Osteocyte (in vitro differentiated cells): ENCODE measurements around the gene GRK1. TPM values are rescaled to one million over a fixed set of nuclear protein-coding genes. Genes with fewer than 3 reads are reported as not detected.
A peak's percentile ranks its signal among the peaks of the same experiment; 100 is the strongest.
"Not testable (repeated sequence)": the region's sequence is repeated elsewhere in the genome, so short reads cannot be mapped to it uniquely, and the experiment has no call there.

ENCODE experiments used
- DNase-seq: peaks from one replicate; pipeline ENCODE4 v3.0.0; 2021; ENCODE audit warnings: mixed read lengths; ENCODE audit not compliant: unreplicated experiment; ENCODE audit errors: extremely low spot score
- H3K27ac Mint-ChIP-seq: one replicate; pipeline ENCODE4 v1.8.0; 2021; ENCODE audit warnings: mild to moderate bottlenecking, mixed read lengths; ENCODE audit not compliant: unreplicated experiment
- H3K27me3 Mint-ChIP-seq: one replicate; pipeline ENCODE4 v1.8.0; 2021; ENCODE audit warnings: mixed read lengths; ENCODE audit not compliant: unreplicated experiment
- H3K36me3 Mint-ChIP-seq: one replicate; pipeline ENCODE4 v1.8.0; 2021; ENCODE audit warnings: mixed read lengths; ENCODE audit not compliant: unreplicated experiment
- H3K4me1 Mint-ChIP-seq: one replicate; pipeline ENCODE4 v1.8.0; 2021; ENCODE audit warnings: mixed read lengths; ENCODE audit not compliant: unreplicated experiment
- H3K4me3 Mint-ChIP-seq: one replicate; pipeline ENCODE4 v1.8.0; 2021; ENCODE audit warnings: mild to moderate bottlenecking, moderate library complexity, mixed read lengths; ENCODE audit not compliant: unreplicated experiment
- H3K9me3 Mint-ChIP-seq: one replicate; pipeline ENCODE4 v1.8.0; 2021; ENCODE audit warnings: mixed read lengths; ENCODE audit not compliant: unreplicated experiment
- CTCF ChIP-seq: fragments of 200-600 bp; sonication (generic); IDR thresholded peaks from 2 replicates; pipeline ENCODE4 v1.5.0; 2021; ENCODE audit warnings: antibody characterized with exemption, mild to moderate bottlenecking, moderate library complexity
- total RNA-seq: library from RNA; stranded (reverse); gene quantifications from 2 replicates; pipeline ENCODE4 v1.2.1, GENCODE V29; 2021

Gene GRK1
- total RNA-seq, 1 donor from 2014 or later, result not detected

DNA sequence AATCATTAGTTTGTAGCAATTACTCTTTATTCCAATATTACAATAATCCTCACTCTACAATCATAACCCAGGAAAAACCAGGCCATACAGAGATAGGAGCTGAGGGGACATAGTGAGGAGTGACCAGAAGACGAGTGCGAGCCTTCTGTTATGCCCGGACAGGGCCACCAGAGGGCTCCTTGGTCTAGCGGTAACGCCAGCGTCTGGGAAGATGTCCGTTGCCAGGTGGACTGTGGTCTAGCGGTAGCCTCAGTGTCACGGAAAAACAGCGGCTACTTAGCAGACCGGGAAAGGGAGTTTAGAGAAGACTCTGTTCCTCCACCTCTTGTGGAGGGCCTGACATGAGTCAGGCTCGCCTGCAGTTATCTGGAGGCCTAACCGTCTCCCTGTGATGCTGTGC, 45.5 kb upstream of the GRK1 start:
- DNase-seq, H3K27me3 Mint-ChIP-seq, H3K9me3 Mint-ChIP-seq, H3K4me3 Mint-ChIP-seq, H3K27ac Mint-ChIP-seq: not testable (repeated sequence)
- peaks cover 18% of the 10 kb centered on the region for H3K4me1 Mint-ChIP-seq
- TF ChIP-seq CTCF, result peak; percentile 59
- peaks cover 12% of the 10 kb centered on the region for H3K36me3 Mint-ChIP-seq

- H3K4me3 Mint-ChIP-seq, H3K27ac Mint-ChIP-seq, H3K27me3 Mint-ChIP-seq, DNase-seq, H3K9me3 Mint-ChIP-seq: not testable (repeated sequence)
- peaks cover 12% of the 10 kb centered on the region for H3K36me3 Mint-ChIP-seq
- H3K4me1 Mint-ChIP-seq, result peaks cover 18% of the 10 kb centered on the region
These were observed 45.0 kb upstream of the GRK1 start for GRCh38 chr13:113621986-113622550.

DNA sequence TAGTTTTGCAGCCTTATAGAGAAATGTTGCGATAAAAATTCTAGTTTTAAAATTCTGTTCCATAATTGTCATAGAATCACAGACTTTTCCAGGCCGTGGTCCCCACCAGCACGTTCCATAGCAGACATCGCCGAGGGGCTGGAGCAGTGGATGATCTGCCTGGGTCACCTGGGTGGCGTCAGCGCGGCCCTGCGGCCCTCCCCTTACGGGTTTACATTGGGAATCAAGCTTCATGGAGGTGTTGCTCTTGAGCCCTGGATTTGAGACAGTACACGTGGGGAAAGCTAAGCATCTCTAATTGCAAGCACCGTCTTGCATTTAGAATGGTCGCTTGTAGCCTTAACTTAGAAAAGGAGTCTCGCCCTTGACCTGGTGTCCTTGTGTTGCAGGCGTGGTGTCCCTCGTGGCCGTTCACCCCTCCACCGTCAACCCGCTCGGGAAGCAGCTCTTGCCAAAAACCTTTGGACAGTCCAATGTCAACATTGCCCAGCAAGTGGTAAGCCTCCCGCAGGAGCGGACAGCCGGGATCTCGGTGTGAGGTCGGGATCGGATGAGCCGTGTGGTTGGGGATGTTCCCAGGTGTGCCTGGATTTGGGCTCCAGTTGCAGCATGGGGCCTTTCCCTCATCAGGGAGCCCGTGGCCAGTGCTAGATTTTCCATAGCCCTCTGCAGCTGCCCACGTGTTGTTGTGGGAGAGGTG, 44.1 kb upstream of the GRK1 start:
- Mint-ChIP-seq H3K4me3 (no peak overlapping the region), H3K36me3 (peaks cover 14% of the 10 kb centered on the region), H3K4me1 (peaks cover 21% of the 10 kb centered on the region), H3K27ac (no peak overlapping the region), H3K9me3 (no peaks in the 10 kb centered on the region), H3K27me3 (no peaks in the 10 kb centered on the region)
- DNase-seq, result no peak
- TF ChIP-seq CTCF, result no peak

DNA sequence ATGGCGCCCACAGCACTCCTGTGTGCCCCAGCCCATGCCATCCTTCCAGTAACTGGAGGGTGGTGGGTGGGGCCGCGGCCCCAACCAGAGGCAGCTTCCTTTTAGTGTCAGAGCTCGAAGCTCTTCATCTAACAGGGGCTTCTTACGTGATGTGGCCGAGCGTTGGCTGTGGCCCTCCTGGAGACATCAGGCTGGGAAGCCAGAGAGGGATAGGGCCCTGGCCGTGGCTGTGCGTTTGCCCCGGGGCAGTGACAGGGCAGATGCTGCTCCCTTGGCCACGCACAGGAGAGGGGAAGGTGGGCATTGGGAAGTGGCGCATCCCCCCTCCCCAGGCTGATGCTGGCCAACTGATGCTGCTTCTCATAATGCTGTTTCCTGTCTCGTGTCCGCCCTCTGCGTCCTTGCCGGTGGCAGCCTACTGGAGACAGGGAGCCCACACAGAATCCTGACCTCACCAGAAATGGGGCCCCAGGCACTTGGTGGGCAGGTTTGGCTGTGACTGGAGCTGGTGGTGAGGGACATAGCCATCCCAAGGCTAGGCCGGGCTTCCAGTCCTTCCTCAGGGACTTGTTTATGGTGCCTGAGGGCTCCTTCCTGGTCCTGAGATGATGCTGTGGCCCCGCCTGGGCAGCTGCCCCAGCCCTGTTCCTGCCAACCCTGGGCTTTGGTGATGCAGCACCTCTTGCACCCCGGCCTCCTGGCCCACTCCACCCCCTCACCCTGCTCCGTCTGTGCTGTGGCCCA, 43.4 kb upstream of the GRK1 start:
- H3K27ac Mint-ChIP-seq, result no peak overlapping the region
- peaks cover 20% of the 10 kb centered on the region for H3K4me1 Mint-ChIP-seq
- H3K27me3 Mint-ChIP-seq, result no peaks in the 10 kb centered on the region
- no peak for DNase-seq
- H3K4me3 Mint-ChIP-seq, result no peak overlapping the region
- no peaks in the 10 kb centered on the region for H3K9me3 Mint-ChIP-seq
- peaks cover 19% of the 10 kb centered on the region for H3K36me3 Mint-ChIP-seq
- TF ChIP-seq CTCF, result no peak

DNA sequence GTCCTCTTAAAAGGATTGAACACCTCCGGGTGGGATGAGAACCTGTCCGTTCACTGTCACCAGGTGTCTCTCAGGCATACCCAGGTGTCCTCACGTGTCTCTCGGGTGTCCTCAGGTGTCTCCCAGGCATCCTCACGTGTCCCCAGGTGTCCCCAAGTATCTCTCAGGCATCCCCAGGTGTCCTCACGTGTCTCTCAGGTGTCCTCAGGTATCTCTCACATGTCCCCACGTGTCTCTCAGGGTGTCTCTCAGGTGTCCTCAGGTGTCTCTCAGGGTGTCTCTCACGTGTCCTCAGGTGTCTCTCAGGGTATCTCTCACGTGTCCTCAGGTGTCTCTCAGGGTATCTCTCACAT, 42.8 kb upstream of the GRK1 start:
- H3K27ac Mint-ChIP-seq, result no peak overlapping the region
- no peaks in the 10 kb centered on the region for H3K9me3 Mint-ChIP-seq
- H3K4me3 Mint-ChIP-seq, result no peak overlapping the region
- H3K36me3 Mint-ChIP-seq, result peaks cover 22% of the 10 kb centered on the region
- no peak for TF ChIP-seq CTCF
- no peak for DNase-seq
- no peaks in the 10 kb centered on the region for H3K27me3 Mint-ChIP-seq
- H3K4me1 Mint-ChIP-seq, result peaks cover 19% of the 10 kb centered on the region

GRCh38 chr13:113624640-113625304, 42.2 kb upstream of the GRK1 start:
- H3K4me3 Mint-ChIP-seq, H3K27me3 Mint-ChIP-seq, H3K27ac Mint-ChIP-seq, H3K9me3 Mint-ChIP-seq, DNase-seq: not testable (repeated sequence)
- Mint-ChIP-seq H3K36me3 (peaks cover 22% of the 10 kb centered on the region), H3K4me1 (peaks cover 19% of the 10 kb centered on the region)
